Measurements from ENCODE around the gene GARIN3. TPM values are rescaled to one million over a fixed set of nuclear protein-coding genes. Genes with fewer than 3 reads are reported as not detected.

The GARIN3 gene
- total and polyA plus RNA-seq, 5 donors, result not detected

GRCh38 chr5:157182143-157182757 lies 16.2 kb upstream of the GARIN3 start:
- no peaks in the 10 kb centered on the region for H3K27me3 ChIP-seq (ENCODE audit: control insufficient read depth, insufficient read depth)
- intact Hi-C loops (cut with DNase I), result no loop called here
- no peaks in the 10 kb centered on the region for H3K4me1 ChIP-seq (ENCODE audit: control insufficient read depth, insufficient read depth, low read length)
- no peak overlapping the region for H3K4me3 ChIP-seq (ENCODE audit: low read length)
- ATAC-seq, result no peak
- no peak for DNase-seq
- peaks cover 2% of the 10 kb centered on the region for H3K9me3 ChIP-seq (ENCODE audit: control insufficient read depth, low read length)
- H3K27ac ChIP-seq (ENCODE audit: low read length), result no peak overlapping the region
- 60% methylated on average over 3 of the region's 3 CpGs for WGBS

GRCh38 chr5:157180374-157181264 lies 14.6 kb upstream of the GARIN3 start, which contains the start of gene ITK:
TSS of gene ITK (plus strand) at chr5:157180840. CDS start at chr5:157180978, 138 bp downstream.
- Histone ChIP-seq H3K9me3 (ENCODE audit: control insufficient read depth, low read length) (peaks cover 2% of the 10 kb centered on the region), H3K27me3 (ENCODE audit: control insufficient read depth, insufficient read depth) (no peaks in the 10 kb centered on the region), H3K4me3 (ENCODE audit: low read length) (no peak within 1 kb of the TSS), H3K4me1 (ENCODE audit: control insufficient read depth, insufficient read depth, low read length) (no peaks in the 10 kb centered on the region), H3K27ac (ENCODE audit: low read length) (no peak within 1 kb of the TSS)
- ATAC-seq, result no peak
- WGBS, result 74% methylated on average over 8 of the region's 8 CpGs
- intact Hi-C loops (cut with DNase I), result no loop called here
- DNase-seq, result no peak

- no peak for ATAC-seq
- Histone ChIP-seq H3K4me1 (ENCODE audit: control insufficient read depth, insufficient read depth, low read length) (no peaks in the 10 kb centered on the region), H3K9me3 (ENCODE audit: control insufficient read depth, low read length) (no peaks in the 10 kb centered on the region), H3K4me3 (ENCODE audit: low read length) (no peak overlapping the region), H3K27me3 (ENCODE audit: control insufficient read depth, insufficient read depth) (no peaks in the 10 kb centered on the region), H3K27ac (ENCODE audit: low read length) (no peak overlapping the region)
- intact Hi-C loops (cut with DNase I), result no loop called here
- 92% methylated on average over 3 of the region's 3 CpGs for WGBS
- DNase-seq, result no peak
Observed at GRCh38 chr5:157178966-157179365, 12.9 kb upstream of the GARIN3 start.

GRCh38 chr5:157177953-157178352 lies 11.9 kb upstream of the GARIN3 start:
- Histone ChIP-seq H3K27me3 (ENCODE audit: control insufficient read depth, insufficient read depth) (no peaks in the 10 kb centered on the region), H3K4me3 (ENCODE audit: low read length) (no peak overlapping the region), H3K4me1 (ENCODE audit: control insufficient read depth, insufficient read depth, low read length) (no peaks in the 10 kb centered on the region), H3K27ac (ENCODE audit: low read length) (no peak overlapping the region), H3K9me3 (ENCODE audit: control insufficient read depth, low read length) (no peaks in the 10 kb centered on the region)
- DNase-seq (no peak), ATAC-seq (no peak)
- intact Hi-C loops (cut with DNase I), result no loop called here
- WGBS, result 58% methylated on average over 6 of the region's 6 CpGs

GRCh38 chr5:157175071-157175612 lies 9.1 kb upstream of the GARIN3 start:
- Histone ChIP-seq H3K4me1 (ENCODE audit: control insufficient read depth, insufficient read depth, low read length) (no peaks in the 10 kb centered on the region), H3K27ac (ENCODE audit: low read length) (no peak overlapping the region), H3K27me3 (ENCODE audit: control insufficient read depth, insufficient read depth) (no peaks in the 10 kb centered on the region), H3K9me3 (ENCODE audit: control insufficient read depth, low read length) (no peaks in the 10 kb centered on the region), H3K4me3 (ENCODE audit: low read length) (no peak overlapping the region)
- intact Hi-C loops (cut with DNase I), result no loop called here
- DNase-seq, result no peak
- WGBS, result 95% methylated on average over 8 of the region's 8 CpGs
- no peak for ATAC-seq

GRCh38 chr5:157172403-157172802 lies 6.3 kb upstream of the GARIN3 start:
- no peaks in the 10 kb centered on the region for H3K27me3 ChIP-seq (ENCODE audit: control insufficient read depth, insufficient read depth)
- ATAC-seq (no peak), DNase-seq (no peak)
- no peak overlapping the region for H3K27ac ChIP-seq (ENCODE audit: low read length)
- intact Hi-C loops (cut with DNase I), result no loop called here
- H3K4me1 ChIP-seq (ENCODE audit: control insufficient read depth, insufficient read depth, low read length), result no peaks in the 10 kb centered on the region
- WGBS, result 52% methylated on average over 2 of the region's 2 CpGs
- no peaks in the 10 kb centered on the region for H3K9me3 ChIP-seq (ENCODE audit: control insufficient read depth, low read length)
- no peak overlapping the region for H3K4me3 ChIP-seq (ENCODE audit: low read length)

GRCh38 chr5:157168286-157168685 lies 2.2 kb upstream of the GARIN3 start:
- 95% methylated on average over 5 of the region's 5 CpGs for WGBS
- intact Hi-C loops (cut with DNase I), result no loop called here
- Histone ChIP-seq H3K9me3 (ENCODE audit: control insufficient read depth, low read length) (no peaks in the 10 kb centered on the region), H3K27me3 (ENCODE audit: control insufficient read depth, insufficient read depth) (no peaks in the 10 kb centered on the region), H3K27ac (ENCODE audit: low read length) (no peak overlapping the region), H3K4me3 (ENCODE audit: low read length) (no peak overlapping the region), H3K4me1 (ENCODE audit: control insufficient read depth, insufficient read depth, low read length) (no peaks in the 10 kb centered on the region)
- ATAC-seq (no peak), DNase-seq (no peak)

- Histone ChIP-seq H3K27ac (ENCODE audit: low read length) (no peak overlapping the region), H3K4me1 (ENCODE audit: control insufficient read depth, insufficient read depth, low read length) (no peaks in the 10 kb centered on the region), H3K4me3 (ENCODE audit: low read length) (no peak overlapping the region), H3K9me3 (ENCODE audit: control insufficient read depth, low read length) (no peaks in the 10 kb centered on the region), H3K27me3 (ENCODE audit: control insufficient read depth, insufficient read depth) (no peaks in the 10 kb centered on the region)
- intact Hi-C loops (cut with DNase I), result no loop called here
- ATAC-seq (no peak), DNase-seq (no peak)
- WGBS, result 60% methylated on average over 4 of the region's 4 CpGs
Observed at GRCh38 chr5:157167214-157167621, 1.2 kb upstream of the GARIN3 start.

GRCh38 chr5:157165668-157166067 lies 396 bp downstream of the GARIN3 start:
- Histone ChIP-seq H3K27ac (ENCODE audit: low read length) (no peak overlapping the region), H3K4me3 (ENCODE audit: low read length) (no peak overlapping the region), H3K9me3 (ENCODE audit: control insufficient read depth, low read length) (no peaks in the 10 kb centered on the region), H3K27me3 (ENCODE audit: control insufficient read depth, insufficient read depth) (no peaks in the 10 kb centered on the region), H3K4me1 (ENCODE audit: control insufficient read depth, insufficient read depth, low read length) (no peaks in the 10 kb centered on the region)
- DNase-seq (no peak), ATAC-seq (no peak)
- WGBS, result 82% methylated on average over 14 of the region's 14 CpGs
- intact Hi-C loops (cut with DNase I), result no loop called here

GRCh38 chr5:157165261-157165660 lies 803 bp downstream of the GARIN3 start:
- no peak for DNase-seq
- Histone ChIP-seq H3K27me3 (ENCODE audit: control insufficient read depth, insufficient read depth) (no peaks in the 10 kb centered on the region), H3K9me3 (ENCODE audit: control insufficient read depth, low read length) (no peaks in the 10 kb centered on the region), H3K4me1 (ENCODE audit: control insufficient read depth, insufficient read depth, low read length) (no peaks in the 10 kb centered on the region), H3K4me3 (ENCODE audit: low read length) (no peak overlapping the region), H3K27ac (ENCODE audit: low read length) (no peak overlapping the region)
- WGBS, result 88% methylated on average over 4 of the region's 4 CpGs
- no peak for ATAC-seq
- intact Hi-C loops (cut with DNase I), result no loop called here

- ATAC-seq, result no peak
- Histone ChIP-seq H3K27me3 (ENCODE audit: control insufficient read depth, insufficient read depth) (no peaks in the 10 kb centered on the region), H3K9me3 (ENCODE audit: control insufficient read depth, low read length) (no peaks in the 10 kb centered on the region), H3K4me3 (ENCODE audit: low read length) (no peak overlapping the region), H3K27ac (ENCODE audit: low read length) (no peak overlapping the region), H3K4me1 (ENCODE audit: control insufficient read depth, insufficient read depth, low read length) (no peaks in the 10 kb centered on the region)
- no peak for DNase-seq
- intact Hi-C loops (cut with DNase I), result no loop called here
- 80% methylated on average over 5 of the region's 5 CpGs for WGBS
Observed at GRCh38 chr5:157164521-157164920, 1.5 kb downstream of the GARIN3 start.

Data from right cardiac atrium (tissue), 5 donors.